HG03432 (cell line): ENCODE results near the gene NEB.

ENCODE experiments used
- ATAC-seq: cut with Tn5 transposase; IDR thresholded peaks from one replicate; pipeline ENCODE4 v1.9.1; 2021; ENCODE audit warnings: mild to moderate bottlenecking, moderate library complexity; ENCODE audit not compliant: unreplicated experiment

Gene NEB, protein sequence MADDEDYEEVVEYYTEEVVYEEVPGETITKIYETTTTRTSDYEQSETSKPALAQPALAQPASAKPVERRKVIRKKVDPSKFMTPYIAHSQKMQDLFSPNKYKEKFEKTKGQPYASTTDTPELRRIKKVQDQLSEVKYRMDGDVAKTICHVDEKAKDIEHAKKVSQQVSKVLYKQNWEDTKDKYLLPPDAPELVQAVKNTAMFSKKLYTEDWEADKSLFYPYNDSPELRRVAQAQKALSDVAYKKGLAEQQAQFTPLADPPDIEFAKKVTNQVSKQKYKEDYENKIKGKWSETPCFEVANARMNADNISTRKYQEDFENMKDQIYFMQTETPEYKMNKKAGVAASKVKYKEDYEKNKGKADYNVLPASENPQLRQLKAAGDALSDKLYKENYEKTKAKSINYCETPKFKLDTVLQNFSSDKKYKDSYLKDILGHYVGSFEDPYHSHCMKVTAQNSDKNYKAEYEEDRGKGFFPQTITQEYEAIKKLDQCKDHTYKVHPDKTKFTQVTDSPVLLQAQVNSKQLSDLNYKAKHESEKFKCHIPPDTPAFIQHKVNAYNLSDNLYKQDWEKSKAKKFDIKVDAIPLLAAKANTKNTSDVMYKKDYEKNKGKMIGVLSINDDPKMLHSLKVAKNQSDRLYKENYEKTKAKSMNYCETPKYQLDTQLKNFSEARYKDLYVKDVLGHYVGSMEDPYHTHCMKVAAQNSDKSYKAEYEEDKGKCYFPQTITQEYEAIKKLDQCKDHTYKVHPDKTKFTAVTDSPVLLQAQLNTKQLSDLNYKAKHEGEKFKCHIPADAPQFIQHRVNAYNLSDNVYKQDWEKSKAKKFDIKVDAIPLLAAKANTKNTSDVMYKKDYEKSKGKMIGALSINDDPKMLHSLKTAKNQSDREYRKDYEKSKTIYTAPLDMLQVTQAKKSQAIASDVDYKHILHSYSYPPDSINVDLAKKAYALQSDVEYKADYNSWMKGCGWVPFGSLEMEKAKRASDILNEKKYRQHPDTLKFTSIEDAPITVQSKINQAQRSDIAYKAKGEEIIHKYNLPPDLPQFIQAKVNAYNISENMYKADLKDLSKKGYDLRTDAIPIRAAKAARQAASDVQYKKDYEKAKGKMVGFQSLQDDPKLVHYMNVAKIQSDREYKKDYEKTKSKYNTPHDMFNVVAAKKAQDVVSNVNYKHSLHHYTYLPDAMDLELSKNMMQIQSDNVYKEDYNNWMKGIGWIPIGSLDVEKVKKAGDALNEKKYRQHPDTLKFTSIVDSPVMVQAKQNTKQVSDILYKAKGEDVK (N-terminal part only)

DNA sequence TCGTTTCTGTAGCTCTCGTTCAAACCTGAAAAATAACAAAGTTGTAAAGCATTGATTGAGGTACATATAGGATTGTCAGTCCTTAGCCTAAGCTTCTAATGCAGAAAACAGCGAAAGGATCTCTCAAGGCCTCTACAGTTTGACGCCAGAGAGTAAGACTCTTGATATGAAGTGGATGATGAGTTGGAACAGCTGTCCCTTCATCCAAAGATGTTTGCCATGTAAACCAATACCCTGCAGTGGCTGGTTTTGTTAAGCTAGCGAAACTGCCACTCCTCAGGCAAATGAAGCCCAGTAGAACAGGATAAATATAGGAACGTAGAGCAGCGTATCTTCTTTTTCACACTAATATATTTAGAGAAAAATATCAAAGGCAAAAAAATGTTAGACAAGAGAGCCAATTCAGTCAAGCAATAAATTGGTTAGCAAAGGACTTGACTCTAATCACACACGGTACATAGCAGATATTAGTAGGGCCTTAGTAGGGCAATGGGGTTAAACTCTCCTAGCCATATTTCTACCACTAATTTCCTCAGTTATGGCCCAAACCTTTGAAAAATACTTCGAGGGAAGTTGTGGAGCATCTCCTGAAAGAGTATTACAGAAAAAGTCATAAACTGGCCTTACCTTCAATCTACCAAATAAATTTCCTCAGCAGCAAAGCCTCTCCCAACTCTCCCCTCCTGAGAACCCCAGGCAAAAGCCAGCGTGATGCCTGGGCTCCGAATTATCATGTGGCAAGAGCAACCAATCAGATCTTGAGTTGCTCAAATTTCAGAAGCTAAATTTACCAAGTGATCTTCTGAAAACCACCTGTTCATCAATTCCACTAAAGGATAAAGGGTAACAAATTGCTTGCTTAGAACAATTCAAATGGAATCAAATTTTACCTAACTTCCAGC, at the start of gene NEB:
NEB (minus strand) TSS at position 706 of the 902 bp plus-strand sequence. CDS start 1,320 bp downstream, outside the sequence.
- ATAC-seq: no peak

DNA sequence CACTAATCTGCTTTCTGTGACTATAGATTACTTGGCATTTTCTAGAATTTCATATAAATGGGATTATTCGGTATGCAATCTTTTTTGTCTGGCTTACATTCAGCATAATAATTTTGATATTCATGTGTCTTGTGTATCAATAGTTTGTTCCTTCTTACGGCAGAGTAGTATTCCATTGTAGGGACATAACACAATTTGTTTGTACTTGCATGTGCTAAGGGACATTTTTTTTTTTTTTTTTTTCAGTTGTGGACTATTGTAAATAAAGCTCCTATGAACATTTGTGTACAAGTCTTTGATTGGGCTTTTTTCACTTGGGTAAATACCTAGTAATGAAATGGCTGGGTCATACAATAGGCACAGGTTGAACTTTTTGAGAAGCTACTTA, 48.9 kb upstream of the NEB start:
- ATAC-seq: no peak

DNA sequence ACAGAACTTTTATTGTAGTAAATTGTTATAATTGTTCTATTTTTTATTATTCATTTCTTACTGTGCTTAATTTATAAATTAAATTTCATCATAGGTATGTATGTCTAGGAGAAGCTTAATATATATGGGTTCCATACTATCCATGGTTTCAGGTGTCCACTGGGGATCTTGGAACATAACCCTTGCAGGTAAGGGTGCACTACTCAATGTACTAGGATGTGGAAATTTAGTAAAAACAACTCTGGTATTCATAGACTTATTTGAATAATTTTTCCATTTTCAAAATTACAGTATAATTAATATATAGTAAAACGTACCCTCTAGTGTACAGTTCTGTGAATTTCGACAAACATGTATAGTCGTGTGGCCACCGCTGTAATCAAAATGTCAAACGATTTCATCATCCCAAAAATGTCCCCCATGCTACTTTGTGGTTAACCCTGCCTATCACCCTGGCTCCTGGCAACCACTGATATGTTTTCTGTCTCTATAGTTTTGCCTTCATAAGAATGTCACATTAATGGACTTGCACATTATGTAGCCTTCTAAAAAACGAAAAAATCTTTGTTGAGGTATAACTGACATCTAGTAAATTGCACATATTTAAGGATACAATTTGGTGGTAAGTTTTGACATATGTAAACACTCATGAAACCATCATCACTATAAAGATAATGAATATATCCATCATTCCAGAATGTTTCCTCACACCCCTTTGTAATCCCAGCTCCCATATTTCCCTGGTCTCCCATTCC, 48.3 kb upstream of the NEB start:
- ATAC-seq: no peak

DNA sequence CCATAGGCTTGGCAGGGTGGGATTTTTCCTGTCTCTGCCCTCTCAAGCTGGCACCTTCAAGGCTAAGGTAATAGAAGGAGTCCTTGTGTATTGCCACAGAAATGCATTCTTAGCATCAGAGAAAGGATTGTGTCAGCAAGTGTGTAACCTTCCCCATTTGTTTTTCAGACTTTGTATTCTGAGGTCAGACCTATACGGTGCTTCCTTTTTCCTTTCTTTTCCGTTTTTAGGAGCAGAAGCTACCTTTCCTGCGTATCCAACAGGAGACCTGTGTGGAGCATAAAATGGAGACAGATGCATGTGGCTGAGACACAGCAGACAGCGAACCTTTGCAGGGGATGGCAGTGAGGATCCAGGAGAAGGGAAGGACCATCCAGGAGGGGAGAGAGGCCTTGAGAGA, 47.4 kb upstream of the NEB start:
- no peak for ATAC-seq

DNA sequence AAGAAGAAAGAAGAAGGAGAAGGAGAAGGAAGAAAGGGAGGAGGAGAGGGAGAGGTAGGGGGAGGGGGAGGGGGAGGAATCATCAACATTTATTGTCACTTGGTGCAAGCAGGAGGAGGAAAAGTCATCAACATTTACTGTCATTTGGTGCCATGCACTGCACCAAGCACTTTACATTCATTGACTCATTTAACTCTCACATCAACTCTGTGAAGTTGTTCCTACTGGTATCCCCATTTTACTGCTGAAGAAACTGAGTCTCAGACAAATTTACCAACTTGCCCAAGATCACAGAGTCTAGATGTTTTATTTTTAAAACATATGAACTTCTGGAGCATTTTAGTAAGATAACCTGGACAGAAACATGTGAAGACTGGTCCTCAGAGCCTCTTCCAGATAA, 46.7 kb upstream of the NEB start:
- no peak for ATAC-seq

DNA sequence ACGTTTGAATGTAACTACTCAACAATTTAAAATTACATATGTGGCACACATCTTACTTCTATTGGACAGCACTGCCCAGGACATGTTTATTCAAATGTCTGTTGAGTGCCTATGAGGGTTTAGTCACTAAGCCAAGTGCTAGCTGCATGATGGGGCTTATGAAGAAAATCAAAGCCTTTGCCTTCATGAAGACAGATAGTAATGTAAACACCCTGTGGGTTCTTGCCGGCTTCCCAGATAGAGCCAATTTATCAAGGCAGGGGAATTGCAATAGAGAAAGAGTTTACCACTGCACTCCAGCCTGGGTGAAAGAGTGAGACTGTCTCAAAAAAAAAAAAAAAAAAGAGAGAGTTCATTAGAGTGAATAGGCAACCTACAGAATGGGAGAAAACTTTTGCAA, 43.7 kb upstream of the NEB start:
- ATAC-seq: no peak

DNA sequence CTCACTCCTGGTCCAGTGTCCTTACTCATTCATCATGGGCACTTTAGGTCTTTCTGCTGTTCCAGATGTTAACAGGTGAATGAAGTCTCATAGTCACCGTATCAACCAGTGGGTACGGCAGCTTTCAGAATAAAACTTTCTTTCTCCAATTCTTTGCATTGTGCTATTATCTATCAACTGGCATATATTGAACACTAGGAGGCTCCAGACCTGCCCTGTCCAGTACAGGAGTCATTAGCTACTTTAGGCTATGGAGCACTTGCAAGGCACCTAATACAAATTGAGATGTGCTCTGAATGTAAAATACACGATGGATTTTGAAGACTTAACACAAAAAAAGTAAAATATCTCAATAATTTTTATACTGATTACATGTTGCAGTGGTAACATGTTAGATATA, 43.2 kb upstream of the NEB start:
- ATAC-seq: no peak

DNA sequence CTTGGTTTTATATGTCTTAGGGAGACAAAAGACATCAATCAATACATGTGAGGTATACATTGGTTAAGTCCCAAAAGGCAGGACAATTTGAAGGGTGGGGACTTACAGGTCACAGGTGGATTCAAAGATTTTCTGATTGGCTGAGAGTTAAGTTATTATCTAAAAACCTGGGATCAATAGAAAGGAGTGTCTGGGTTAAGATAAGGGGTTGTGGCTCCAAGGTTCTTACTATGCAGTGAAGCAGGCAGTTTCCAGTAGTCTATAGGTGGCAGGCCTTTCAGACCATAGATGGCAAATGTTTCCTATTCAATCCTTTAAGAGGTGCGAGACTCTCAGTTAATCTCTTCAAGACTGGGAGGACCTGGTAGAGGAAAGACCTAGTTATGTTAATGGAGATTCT, 42.1 kb upstream of the NEB start:
- ATAC-seq: no peak

DNA sequence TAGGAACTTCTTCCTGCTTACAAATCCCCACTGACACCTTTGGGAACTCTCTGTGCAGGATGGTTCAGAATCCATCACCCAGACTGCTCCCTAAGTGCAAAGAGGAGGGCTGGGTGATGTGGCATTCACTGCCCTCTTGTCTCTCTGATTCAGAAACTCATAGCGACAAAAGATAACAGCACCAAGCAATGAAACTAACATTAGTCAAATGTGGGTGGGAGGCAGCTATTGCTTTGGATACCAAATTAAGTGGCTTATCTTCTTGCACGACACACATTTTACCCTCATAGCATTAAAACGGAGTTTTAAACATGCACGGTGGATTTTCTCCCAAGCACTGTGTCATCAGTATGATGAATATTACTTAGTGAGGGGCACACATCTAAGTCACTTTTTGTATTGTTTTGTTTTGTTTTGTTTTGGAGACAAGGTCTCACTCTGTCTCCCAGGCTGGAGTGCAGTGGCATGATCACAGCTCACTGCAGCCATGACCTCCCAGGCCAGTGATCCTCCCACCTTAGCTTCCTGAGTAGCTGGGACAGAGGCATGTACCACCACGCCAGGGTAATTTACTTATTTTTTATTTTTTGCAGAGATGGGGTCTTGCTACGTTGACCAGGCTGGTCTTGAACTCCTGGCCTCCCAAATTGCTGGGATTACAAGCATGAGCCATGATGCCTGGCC, 40.9 kb upstream of the NEB start:
- peak; percentile 15 for ATAC-seq

DNA sequence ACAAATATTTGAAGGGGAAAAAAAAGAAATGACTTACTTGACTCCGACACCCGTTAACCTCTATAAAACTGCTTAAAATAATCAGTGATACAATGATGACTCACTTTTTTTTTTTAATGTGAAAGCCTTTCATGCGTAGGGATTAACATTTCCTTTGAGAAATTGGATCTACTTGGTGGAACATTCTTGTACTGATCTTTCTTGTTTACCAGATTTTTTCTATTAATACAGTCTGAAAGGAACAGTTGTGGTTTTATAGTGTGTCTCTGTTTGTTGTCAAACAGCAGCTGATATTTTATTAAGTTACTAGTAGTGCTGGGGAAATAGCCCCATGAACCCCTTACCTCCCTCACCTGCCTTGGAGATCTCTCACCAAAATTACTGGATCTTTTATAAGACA, 40.2 kb upstream of the NEB start:
- no peak for ATAC-seq

DNA sequence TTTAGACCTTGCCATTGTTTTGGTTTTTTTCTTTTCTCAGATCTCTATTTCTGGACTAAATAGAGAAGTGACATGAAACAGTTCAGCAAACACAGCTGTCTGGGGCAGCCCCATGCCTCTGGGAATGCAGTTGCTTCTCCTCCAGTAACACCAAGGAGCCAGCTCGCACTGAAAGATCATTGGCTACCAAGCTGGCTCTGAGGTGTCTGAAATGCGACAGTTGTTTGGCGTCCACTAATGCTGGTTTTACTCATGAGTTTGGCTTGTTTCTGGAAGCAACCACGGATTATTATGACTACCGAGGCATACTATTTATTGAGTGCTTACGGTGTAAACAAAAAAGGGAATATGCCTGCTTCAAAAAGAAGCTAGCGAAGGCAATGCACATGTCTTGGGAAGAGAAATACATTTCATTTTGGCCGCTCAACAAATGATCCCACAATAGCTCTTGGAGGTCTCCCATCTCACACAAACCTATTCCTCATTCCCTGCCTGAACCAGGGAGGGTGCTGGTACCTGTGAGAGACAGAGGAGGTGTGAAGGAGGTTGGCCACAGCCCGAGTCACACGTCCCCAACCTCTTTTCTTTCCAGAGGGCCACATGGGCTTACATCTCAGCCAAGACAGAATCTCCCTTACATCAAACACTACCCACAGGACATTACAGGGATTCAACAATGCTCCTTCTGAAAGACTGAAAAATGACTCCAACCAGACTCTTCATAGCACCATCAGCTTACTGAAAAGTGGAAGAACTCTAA, 37.5 kb upstream of the NEB start:
- ATAC-seq: peak; percentile 96

DNA sequence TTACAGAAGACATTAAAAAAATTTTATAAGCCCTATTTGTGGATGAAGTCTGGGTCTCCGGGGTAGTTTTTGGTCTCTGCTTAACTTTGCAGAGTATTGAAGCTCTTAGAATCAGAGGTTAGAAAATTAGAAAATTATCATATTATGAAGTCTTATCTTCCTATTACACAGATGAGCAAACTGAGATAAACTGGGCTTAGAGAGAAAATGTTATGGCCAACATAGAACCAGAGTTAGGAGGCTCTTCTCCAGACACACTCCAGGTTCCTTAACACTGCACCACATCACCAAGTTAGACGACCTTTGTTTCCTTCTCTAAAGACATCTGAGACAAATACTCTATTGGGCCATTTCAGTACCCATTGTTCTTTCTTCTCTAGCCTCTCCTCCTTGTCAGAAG, 36.7 kb upstream of the NEB start:
- peak; percentile 28 for ATAC-seq

DNA sequence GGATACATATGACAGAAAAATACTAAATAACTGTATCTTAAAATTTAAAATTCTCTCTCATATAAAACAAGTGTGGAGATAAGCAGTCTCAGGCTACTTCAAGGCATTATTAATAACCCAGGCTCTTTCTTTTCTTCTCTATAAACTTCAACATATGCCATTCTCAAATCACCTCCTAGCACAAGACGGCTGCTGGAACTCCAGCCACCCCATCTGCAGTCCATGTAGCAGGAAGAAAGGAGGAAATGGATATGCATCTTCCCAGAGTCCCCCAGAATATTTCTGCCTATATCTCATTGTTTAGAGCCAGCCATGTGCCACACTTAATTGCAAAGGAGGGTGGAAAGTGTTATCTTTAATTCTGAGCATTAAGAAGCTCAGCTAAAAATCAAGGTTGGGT, 35.3 kb upstream of the NEB start:
- no peak for ATAC-seq

DNA sequence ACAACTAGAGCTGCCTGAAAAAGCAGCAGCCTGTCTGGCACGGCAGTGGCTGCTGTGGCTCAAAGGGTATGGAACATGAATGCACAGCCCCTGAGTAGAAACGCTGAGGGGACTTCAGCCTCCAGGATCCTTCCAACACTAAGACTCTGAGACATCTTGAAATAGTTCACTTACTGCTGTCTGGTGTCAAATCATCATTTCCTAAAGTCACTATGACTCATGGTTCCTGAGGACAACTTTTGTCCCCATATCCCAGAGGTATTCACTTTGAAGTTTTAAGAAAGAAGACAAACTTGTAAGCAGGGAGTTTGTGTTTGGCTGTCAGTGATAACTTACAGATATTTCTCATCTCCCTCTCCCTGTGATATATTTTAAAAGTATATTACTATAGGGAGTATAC, 33.3 kb upstream of the NEB start:
- no peak for ATAC-seq

DNA sequence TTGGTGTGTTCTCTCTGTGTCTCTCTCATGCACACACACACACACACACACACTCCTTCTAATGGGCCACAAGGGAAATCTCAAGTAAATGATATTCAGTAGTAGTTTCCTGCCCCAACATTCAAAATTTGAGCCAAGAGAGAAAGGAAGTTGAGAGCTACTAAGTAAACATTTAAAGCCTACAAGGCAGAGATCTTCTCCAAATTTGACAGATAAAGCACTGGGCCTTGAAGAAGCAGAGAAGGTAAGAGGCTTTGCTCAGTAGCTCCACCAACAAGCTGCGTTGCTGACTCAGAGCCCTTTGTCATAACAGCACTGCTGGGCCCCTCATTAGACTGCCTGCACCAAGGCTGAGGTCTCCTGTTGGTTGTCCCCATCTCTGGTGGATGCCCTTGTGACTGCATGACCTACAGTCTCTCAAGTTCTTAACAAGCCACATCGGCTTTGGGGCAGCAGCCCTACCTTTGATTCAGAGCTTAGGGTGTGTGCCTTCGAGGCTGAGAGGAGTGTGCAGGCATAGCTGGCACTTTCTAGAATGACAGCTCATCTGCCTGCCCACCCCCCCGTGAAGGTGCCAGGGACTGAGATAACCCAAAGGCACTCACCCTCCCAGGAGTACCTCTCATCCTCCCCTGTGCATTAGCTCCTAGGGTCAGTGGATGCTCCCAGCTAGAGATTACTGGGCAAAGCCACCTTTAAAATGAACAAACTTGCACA, 32.3 kb upstream of the NEB start:
- peak; percentile 65 for ATAC-seq

DNA sequence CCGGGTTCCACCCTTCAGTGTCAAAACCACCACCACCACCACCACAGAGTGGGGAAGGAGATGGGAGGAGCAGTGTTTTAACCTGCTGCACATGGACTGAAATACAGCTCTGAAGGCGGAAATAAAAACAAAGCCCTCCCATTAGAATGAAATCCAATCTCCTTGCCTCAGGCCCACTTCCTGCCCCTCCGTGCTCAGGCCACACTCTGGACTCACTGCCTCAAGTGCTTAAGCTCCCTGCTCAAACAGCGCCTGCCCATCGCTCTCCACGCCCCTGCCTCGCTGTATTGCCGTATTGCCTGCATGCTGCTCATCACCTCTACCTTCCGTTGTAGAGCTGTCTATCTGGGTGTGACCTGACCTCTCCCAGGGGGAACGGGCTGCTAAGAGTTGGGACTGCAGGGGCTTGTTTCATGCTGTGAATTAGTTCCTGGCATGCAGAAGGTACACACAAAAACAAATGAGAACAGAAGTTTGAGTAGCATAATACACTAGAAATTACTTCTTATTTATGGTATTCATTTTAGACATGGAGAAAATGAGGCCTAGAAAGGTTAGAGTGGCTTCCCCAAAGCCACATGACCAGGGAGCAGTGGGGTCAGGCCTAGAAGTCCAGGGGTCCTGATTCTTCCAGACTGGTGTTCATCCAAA, 31.6 kb upstream of the NEB start:
- ATAC-seq: no peak

DNA sequence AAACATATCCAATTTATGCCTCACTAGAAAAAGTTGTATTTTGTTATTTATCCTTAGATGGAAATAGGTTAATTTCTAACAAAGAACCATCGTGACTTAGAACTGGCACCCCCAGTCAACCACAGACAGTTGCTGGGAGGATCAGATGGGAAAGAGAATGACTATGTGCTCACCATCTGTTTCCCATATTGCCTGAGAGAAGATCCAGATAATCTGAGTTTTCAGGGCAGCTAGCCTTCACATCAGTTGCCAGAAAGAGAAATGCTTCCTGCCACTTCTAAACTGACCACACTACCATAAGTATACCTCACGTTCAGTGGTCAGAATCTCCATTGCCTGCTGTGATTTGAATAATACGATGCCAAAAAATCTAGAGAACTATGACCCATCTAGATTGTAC, 28.4 kb upstream of the NEB start:
- ATAC-seq: no peak
